Activated CD4-positive, alpha-beta T cell treated with anti-CD3 and anti-CD28 coated beads, Interleukin-2, amount 50 U/mL, for 24 hours (primary cell): Measurements from ENCODE around the gene LAMA2.
"Not testable (repeated sequence)": the region's sequence is repeated elsewhere in the genome, so short reads cannot be mapped to it uniquely, and the experiment has no call there.

Experiments used
- DNase-seq, 2 donors: peaks; one replicate each; pipeline ENCODE4 v3.0.0-alpha.2; 2020; ENCODE audit warnings: low read depth in 1 of 2, low spot score in 1 of 2

LAMA2 gene

GRCh38 chr6:129117355-129117754, 234.4 kb downstream of the LAMA2 start:
- no peak for DNase-seq

- DNase-seq = no peak
Measured at GRCh38 chr6:129120856-129121638, 238.1 kb downstream of the LAMA2 start.

GRCh38 chr6:129124347-129124746, 241.4 kb downstream of the LAMA2 start:
- DNase-seq = no peak

- DNase-seq = no peak
Measured at GRCh38 chr6:129130106-129130505, 247.2 kb downstream of the LAMA2 start.

GRCh38 chr6:129130959-129131681, 248.2 kb downstream of the LAMA2 start:
- DNase-seq = no peak

- no peak for DNase-seq
Measured at GRCh38 chr6:129133770-129134192, 250.8 kb downstream of the LAMA2 start.

GRCh38 chr6:129134535-129134934, 251.6 kb downstream of the LAMA2 start:
- DNase-seq = no peak

- DNase-seq = no peak
Measured at GRCh38 chr6:129135451-129135850, 252.5 kb downstream of the LAMA2 start.

GRCh38 chr6:129136751-129137150, 253.8 kb downstream of the LAMA2 start:
- no peak for DNase-seq

- DNase-seq = no peak
Measured at GRCh38 chr6:129138739-129139405, 255.9 kb downstream of the LAMA2 start.

- DNase-seq = no peak
Measured at GRCh38 chr6:129140526-129140925, 257.6 kb downstream of the LAMA2 start.

GRCh38 chr6:129141499-129141898, 258.6 kb downstream of the LAMA2 start:
- DNase-seq = no peak

GRCh38 chr6:129146902-129147301, 264.0 kb downstream of the LAMA2 start:
- no peak for DNase-seq

- no peak for DNase-seq
Measured at GRCh38 chr6:129150507-129150906, 267.6 kb downstream of the LAMA2 start.

- no peak for DNase-seq
Measured at GRCh38 chr6:129153257-129153656, 270.3 kb downstream of the LAMA2 start.

- not testable (repeated sequence) for DNase-seq
Measured at GRCh38 chr6:129159242-129159641, 276.3 kb downstream of the LAMA2 start.

- DNase-seq = no peak
Measured at GRCh38 chr6:129162605-129163004, 279.7 kb downstream of the LAMA2 start.

- DNase-seq = no peak
Measured at GRCh38 chr6:129163551-129163950, 280.6 kb downstream of the LAMA2 start.

- DNase-seq = no peak
Measured at GRCh38 chr6:129164032-129164431, 281.1 kb downstream of the LAMA2 start.

- not testable (repeated sequence) for DNase-seq
Measured at GRCh38 chr6:129172279-129172995, 289.5 kb downstream of the LAMA2 start.

- no peak for DNase-seq
Measured at GRCh38 chr6:129175066-129175465, 292.1 kb downstream of the LAMA2 start.
